MCF 10A (cell line): ENCODE results near the gene CEP83. TPM values are rescaled to one million over a fixed set of nuclear protein-coding genes. Genes with fewer than 3 reads are reported as not detected.

Experiments used
- BruUV-seq: library from RNA; stranded (reverse); fragments of 400-500 nt; replicated peaks from 2 replicates; lab custom pipeline; 2021; lab: Mats Ljungman, UMichigan
- CTCF ChIA-PET: fragments of 300-600 bp; sonication (Branson Sonifier 250); formaldehyde crosslinking; extraction: SDS; loops from one replicate; lab custom pipeline; 2021; ENCODE audit warnings: antibody characterized with exemption, inconsistent platforms; lab: Yijun Ruan, JAX
- POLR2A ChIA-PET: fragments of 300-600, 350-650 bp; sonication (Branson Sonifier 250); formaldehyde crosslinking; extraction: SDS; loops from one replicate; lab custom pipeline; 2020; ENCODE audit warnings: antibody characterized with exemption, inconsistent platforms; lab: Yijun Ruan, JAX
- DNase-seq: peaks from one replicate; pipeline ENCODE4 v3.0.0-alpha.2; 2018; ENCODE audit not compliant: unreplicated experiment
- H3K27ac Mint-ChIP-seq: one replicate; pipeline ENCODE4 v1.8.0; 2022; ENCODE audit warnings: mild to moderate bottlenecking, low read depth, mixed read lengths; ENCODE audit not compliant: unreplicated experiment
- H3K27me3 Mint-ChIP-seq: one replicate; pipeline ENCODE4 v1.8.0; 2022; ENCODE audit warnings: mixed read lengths; ENCODE audit not compliant: insufficient read depth, unreplicated experiment
- H3K36me3 Mint-ChIP-seq: one replicate; pipeline ENCODE4 v1.8.0; 2022; ENCODE audit warnings: mild to moderate bottlenecking, moderate library complexity, mixed read lengths; ENCODE audit not compliant: insufficient read depth, unreplicated experiment
- H3K4me1 Mint-ChIP-seq: one replicate; pipeline ENCODE4 v1.8.0; 2022; ENCODE audit warnings: mixed read lengths; ENCODE audit not compliant: insufficient read depth, unreplicated experiment
- H3K4me3 Mint-ChIP-seq: one replicate; pipeline ENCODE4 v1.8.0; 2022; ENCODE audit warnings: mild to moderate bottlenecking, moderate library complexity, mixed read lengths; ENCODE audit not compliant: unreplicated experiment
- H3K9me3 Mint-ChIP-seq: one replicate; pipeline ENCODE4 v1.8.0; 2022; ENCODE audit warnings: mixed read lengths; ENCODE audit not compliant: unreplicated experiment
- intact Hi-C: fragments of 100-400 bp; cut with micrococcal nuclease; formaldehyde crosslinking; loops from 2 replicates; pipeline ENCODE4 v1.14.1; 2022
- total RNA-seq: library from RNA; stranded (reverse); gene quantifications from 2 replicates; pipeline ENCODE4 v1.2.3, GENCODE V29; 2022
- TF ChIP-seq, protein P1 (sequence below): fragments of 200-600 bp; IDR thresholded peaks from one replicate; pipeline ENCODE4 v1.8.0; 2022; ENCODE audit warnings: antibody characterized with exemption, mild to moderate bottlenecking; ENCODE audit not compliant: unreplicated experiment

The CEP83 gene
- total RNA-seq, 1 experiment from 2014 or later, result 28.1 TPM

DNA sequence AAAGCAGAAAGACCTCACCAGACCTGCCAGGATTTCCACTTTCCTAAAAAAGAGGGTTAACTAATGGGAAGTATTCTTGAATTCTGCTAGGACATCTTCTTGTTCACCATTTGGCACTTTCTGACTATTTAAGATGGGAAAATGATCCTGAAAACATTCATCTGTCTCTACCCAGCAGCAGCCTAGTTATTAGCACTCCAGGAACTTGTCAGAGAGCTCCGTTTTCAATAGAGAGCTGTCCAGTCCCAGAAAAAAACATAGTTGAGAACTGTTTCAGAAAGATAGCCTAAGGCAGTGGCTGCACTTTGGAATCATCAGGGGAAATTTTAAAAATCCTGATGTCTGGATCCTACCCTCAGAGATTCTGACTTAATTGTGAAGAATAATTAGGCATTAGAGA is 22.1 kb upstream of the CEP83 start:
- TF ChIP-seq, protein P1, sequence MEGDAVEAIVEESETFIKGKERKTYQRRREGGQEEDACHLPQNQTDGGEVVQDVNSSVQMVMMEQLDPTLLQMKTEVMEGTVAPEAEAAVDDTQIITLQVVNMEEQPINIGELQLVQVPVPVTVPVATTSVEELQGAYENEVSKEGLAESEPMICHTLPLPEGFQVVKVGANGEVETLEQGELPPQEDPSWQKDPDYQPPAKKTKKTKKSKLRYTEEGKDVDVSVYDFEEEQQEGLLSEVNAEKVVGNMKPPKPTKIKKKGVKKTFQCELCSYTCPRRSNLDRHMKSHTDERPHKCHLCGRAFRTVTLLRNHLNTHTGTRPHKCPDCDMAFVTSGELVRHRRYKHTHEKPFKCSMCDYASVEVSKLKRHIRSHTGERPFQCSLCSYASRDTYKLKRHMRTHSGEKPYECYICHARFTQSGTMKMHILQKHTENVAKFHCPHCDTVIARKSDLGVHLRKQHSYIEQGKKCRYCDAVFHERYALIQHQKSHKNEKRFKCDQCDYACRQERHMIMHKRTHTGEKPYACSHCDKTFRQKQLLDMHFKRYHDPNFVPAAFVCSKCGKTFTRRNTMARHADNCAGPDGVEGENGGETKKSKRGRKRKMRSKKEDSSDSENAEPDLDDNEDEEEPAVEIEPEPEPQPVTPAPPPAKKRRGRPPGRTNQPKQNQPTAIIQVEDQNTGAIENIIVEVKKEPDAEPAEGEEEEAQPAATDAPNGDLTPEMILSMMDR, result no peak
- ChIA-PET CTCF (no interaction called here), POLR2A (interaction anchor here (0.6 to 0.8 kb wide), 2 partner anchors 9 to 29 kb away, joined by 3 read pairs; no protein-coding TSS in a partner anchor)
- Mint-ChIP-seq H3K27ac (no peak overlapping the region), H3K9me3 (no peaks in the 10 kb centered on the region), H3K27me3 (no peaks in the 10 kb centered on the region), H3K4me3 (no peak overlapping the region), H3K4me1 (no peaks in the 10 kb centered on the region), H3K36me3 (no peaks in the 10 kb centered on the region)
- no peak for DNase-seq
- no TSS peak for BruUV-seq
- intact Hi-C loops, result no loop called here

DNA sequence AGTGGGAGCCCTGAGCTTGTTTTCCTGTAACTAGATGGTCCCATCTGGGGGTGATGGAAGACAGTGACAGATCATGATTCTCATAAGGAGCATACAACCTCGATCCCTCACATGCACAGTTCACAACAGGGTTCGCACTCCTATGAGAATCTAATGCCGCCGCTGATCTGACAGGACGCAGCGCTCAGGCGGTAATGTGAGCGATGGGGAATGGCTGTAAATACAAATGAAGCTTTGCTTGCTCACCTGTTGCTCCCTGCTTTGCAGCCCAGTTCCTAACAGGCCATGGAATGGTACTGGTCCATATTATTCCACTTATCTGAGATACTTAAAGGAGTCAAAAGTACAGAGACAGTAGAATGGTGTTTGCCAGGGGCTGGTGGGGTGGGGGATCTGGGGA is 9.9 kb upstream of the CEP83 start:
- ChIA-PET POLR2A (interaction anchor here (0.6 kb wide), 1 partner anchor 80 kb away, joined by 3 read pairs; no protein-coding TSS in a partner anchor), CTCF (no interaction called here)
- H3K27me3 Mint-ChIP-seq, result peaks cover 10% of the 10 kb centered on the region
- H3K27ac Mint-ChIP-seq, result no peak overlapping the region
- no peak for DNase-seq
- no TSS peak for BruUV-seq
- no peaks in the 10 kb centered on the region for H3K9me3 Mint-ChIP-seq
- no peaks in the 10 kb centered on the region for H3K4me1 Mint-ChIP-seq
- TF ChIP-seq, protein P1, result no peak
- no peaks in the 10 kb centered on the region for H3K36me3 Mint-ChIP-seq
- intact Hi-C loops, result no loop called here
- no peak overlapping the region for H3K4me3 Mint-ChIP-seq

DNA sequence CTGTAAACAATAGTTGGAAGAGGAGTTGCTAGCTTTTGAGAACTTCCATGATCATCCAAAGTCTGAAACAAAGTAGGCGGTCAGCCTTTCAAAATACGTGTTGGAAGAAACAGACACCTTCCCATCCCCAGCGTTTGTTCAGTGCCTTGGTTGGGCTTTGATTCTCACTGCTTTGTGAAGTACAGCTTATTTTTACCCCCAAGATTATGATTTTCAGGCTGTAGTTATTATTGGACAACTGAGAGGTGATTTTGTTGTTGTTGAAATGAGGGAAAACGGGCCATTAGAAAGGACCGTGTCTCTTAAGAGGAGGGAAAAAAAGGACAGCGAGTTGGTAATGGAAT is 921 bp upstream of the CEP83 start:
- POLR2A ChIA-PET, result interaction anchor here (0.6 kb wide), 1 partner anchor 298 kb away, joined by 3 read pairs; no protein-coding TSS in a partner anchor
- peak overlapping the region; percentile 81 for H3K27ac Mint-ChIP-seq
- peak overlapping the region; percentile 78 for H3K4me3 Mint-ChIP-seq
- intact Hi-C loops, result no loop called here
- H3K36me3 Mint-ChIP-seq, result no peaks in the 10 kb centered on the region
- CTCF ChIA-PET, result interaction anchor here (0.5 kb wide), 1 partner anchor 189 kb away, joined by 3 read pairs; no protein-coding TSS in a partner anchor
- H3K27me3 Mint-ChIP-seq, result no peaks in the 10 kb centered on the region
- BruUV-seq, result no TSS peak
- peaks cover 12% of the 10 kb centered on the region for H3K4me1 Mint-ChIP-seq
- no peak for DNase-seq
- H3K9me3 Mint-ChIP-seq, result no peaks in the 10 kb centered on the region
- TF ChIP-seq, protein P1, result no peak

DNA sequence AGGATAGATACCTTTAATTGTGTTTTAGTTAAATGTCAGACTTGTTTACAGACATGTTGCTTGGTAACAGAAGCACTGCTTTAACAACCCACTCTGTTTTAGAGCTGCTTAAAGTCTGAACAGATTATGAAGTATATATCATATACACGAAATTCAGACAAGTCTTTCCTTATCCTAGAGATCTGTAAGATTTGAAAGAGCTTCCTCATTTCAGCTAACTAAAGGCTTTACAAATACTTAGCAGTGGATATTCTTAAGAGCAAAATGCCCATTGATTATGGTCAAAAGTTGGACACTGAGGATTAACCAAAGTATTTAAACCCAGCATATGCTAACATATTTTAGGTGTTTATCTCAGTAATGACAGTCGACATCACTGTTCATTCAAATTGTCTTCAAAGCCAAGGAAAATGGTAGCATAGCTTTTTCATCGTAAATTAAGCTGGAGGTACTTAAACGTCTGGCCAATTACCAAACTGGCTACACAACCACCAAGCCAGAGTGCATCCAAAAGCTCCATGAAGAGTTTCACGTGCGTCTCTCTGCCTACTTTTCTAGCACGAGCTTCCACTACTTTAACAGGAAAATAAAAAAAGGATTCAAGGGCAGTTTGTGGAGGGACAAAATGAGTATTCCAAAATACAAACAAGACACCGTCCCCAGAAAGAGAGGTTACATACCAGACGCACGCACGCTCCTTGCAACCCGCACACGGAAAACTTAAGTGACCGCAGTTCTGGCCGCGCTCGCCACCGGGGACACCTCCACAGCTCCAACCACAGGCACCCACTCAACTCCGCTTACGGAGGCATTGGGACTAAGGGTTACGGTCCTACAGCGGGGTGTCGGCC is 565 bp downstream of the CEP83 start:
- TF ChIP-seq, protein P1, result no peak
- Mint-ChIP-seq H3K4me3 (peak overlapping the region; percentile 78), H3K27ac (peak overlapping the region; percentile 81), H3K4me1 (peaks cover 12% of the 10 kb centered on the region), H3K27me3 (no peaks in the 10 kb centered on the region), H3K9me3 (no peaks in the 10 kb centered on the region), H3K36me3 (no peaks in the 10 kb centered on the region)
- BruUV-seq, result TSS peak; percentile 82
- ChIA-PET POLR2A (interaction anchor here (0.6 to 1.6 kb wide), 23 partner anchors 9 to 1080 kb away, joined by 3 to 12 read pairs (median 4); partner anchors contain the start of genes FGD6 and VEZT), CTCF (interaction anchor here (0.5 to 1.2 kb wide), 4 partner anchors 9 to 596 kb away, joined by 3 to 6 read pairs (median 4); no protein-coding TSS in a partner anchor)
- peak; percentile 38 for DNase-seq
- intact Hi-C loops, result no loop called here
